LoVo (cell line): ENCODE data around the gene PDZK1IP1.
"Not testable (repeated sequence)": the region's sequence is repeated elsewhere in the genome, so short reads cannot be mapped to it uniquely, and the experiment has no call there.

Experiments
- DNase-seq: peaks from one replicate; pipeline ENCODE4 v3.0.0-alpha.2; 2016; ENCODE audit warnings: low spot score

PDZK1IP1 gene

GRCh38 chr1:47223921-47224675 is 34.3 kb upstream of the PDZK1IP1 start:
- DNase-seq = no peak

- no peak for DNase-seq
Observed at GRCh38 chr1:47223174-47223920, 33.5 kb upstream of the PDZK1IP1 start.

GRCh38 chr1:47222476-47222875 is 32.6 kb upstream of the PDZK1IP1 start:
- no peak for DNase-seq

- DNase-seq = no peak
Observed at GRCh38 chr1:47219590-47220220, 29.9 kb upstream of the PDZK1IP1 start.

- no peak for DNase-seq
Observed at GRCh38 chr1:47219001-47219400, 29.2 kb upstream of the PDZK1IP1 start.

GRCh38 chr1:47216278-47217059 is 26.6 kb upstream of the PDZK1IP1 start:
- DNase-seq = no peak

- DNase-seq = no peak
Observed at GRCh38 chr1:47215713-47216112, 25.9 kb upstream of the PDZK1IP1 start.

GRCh38 chr1:47214549-47214948 is 24.7 kb upstream of the PDZK1IP1 start:
- DNase-seq = no peak

GRCh38 chr1:47213230-47213963 is 23.6 kb upstream of the PDZK1IP1 start:
- no peak for DNase-seq

- no peak for DNase-seq
Observed at GRCh38 chr1:47212636-47213229, 22.9 kb upstream of the PDZK1IP1 start.

- no peak for DNase-seq
Observed at GRCh38 chr1:47211796-47212269, 22.0 kb upstream of the PDZK1IP1 start.

- DNase-seq = no peak
Observed at GRCh38 chr1:47210666-47211065, 20.8 kb upstream of the PDZK1IP1 start.

GRCh38 chr1:47209725-47210325 is 20.0 kb upstream of the PDZK1IP1 start:
- DNase-seq = no peak

- no peak for DNase-seq
Observed at GRCh38 chr1:47209091-47209490, 19.3 kb upstream of the PDZK1IP1 start.

GRCh38 chr1:47208374-47208850 is 18.6 kb upstream of the PDZK1IP1 start:
- DNase-seq = no peak

- no peak for DNase-seq
Observed at GRCh38 chr1:47207803-47208373, 18.1 kb upstream of the PDZK1IP1 start.

- DNase-seq = no peak
Observed at GRCh38 chr1:47205918-47206317, 16.1 kb upstream of the PDZK1IP1 start.

GRCh38 chr1:47203504-47203903 is 13.7 kb upstream of the PDZK1IP1 start:
- DNase-seq = not testable (repeated sequence)

- DNase-seq = no peak
Observed at GRCh38 chr1:47201179-47201578, 11.3 kb upstream of the PDZK1IP1 start.

GRCh38 chr1:47198214-47198613 is 8.4 kb upstream of the PDZK1IP1 start:
- no peak for DNase-seq
